C4-2B (cell line): ENCODE data around the gene SF3B3.
"Not testable (repeated sequence)": the region's sequence is repeated elsewhere in the genome, so short reads cannot be mapped to it uniquely, and the experiment has no call there.

Experiments used
- CTCF ChIP-seq: fragments of 450-650 bp; conservative IDR thresholded peaks from 2 replicates; pipeline ENCODE4 v1.5.1; 2017; ENCODE audit warnings: mild to moderate bottlenecking
- ZFX ChIP-seq: fragments of 450-650 bp; IDR thresholded peaks from 2 replicates; pipeline ENCODE4 v1.6.1; 2017

GRCh38 chr16:70524399-70524825 lies 796 bp downstream of the SF3B3 start:
- TF ChIP-seq CTCF, ZFX: not testable (repeated sequence)
